GM10248 (cell line): ENCODE results near the gene INHBC.

Source experiments
- CTCF ChIA-PET: fragments of 300-600 bp; sonication (Branson Sonifier 250); formaldehyde crosslinking; extraction: SDS; loops from one replicate; lab custom pipeline; 2021; ENCODE audit warnings: antibody characterized with exemption; lab: Yijun Ruan, JAX
- POLR2A ChIA-PET: fragments of 350-650 bp; sonication (Branson Sonifier 250); formaldehyde crosslinking; extraction: SDS; loops from one replicate; lab custom pipeline; 2020; ENCODE audit warnings: antibody characterized with exemption; lab: Yijun Ruan, JAX
- DNase-seq: peaks from one replicate; pipeline ENCODE4 v3.0.0; 2012; ENCODE audit errors: extremely low spot score
- TF ChIP-seq, protein P1 (sequence below): IDR thresholded peaks from 2 replicates; pipeline ENCODE4 v1.5.1; 2012; ENCODE audit warnings: mild to moderate bottlenecking, low read depth; ENCODE audit errors: extremely low read depth, missing control alignments, control extremely low read depth

The INHBC gene

GRCh38 chr12:57465030-57465746, 30.6 kb downstream of the INHBC start:
- ChIA-PET POLR2A (interaction anchor here (0.5 to 1.0 kb wide), 4 partner anchors 9 to 1437 kb away, joined by 3 to 7 read pairs (median 3); partner anchors contain the start of gene DDIT3), CTCF (interaction anchor here (1.2 to 9.5 kb wide), 7 partner anchors 10 to 222 kb away, joined by 3 to 171 read pairs (median 5); partner anchors contain the start of genes ARHGAP9 and INHBE)
- no peak for DNase-seq
- TF ChIP-seq, protein P1, sequence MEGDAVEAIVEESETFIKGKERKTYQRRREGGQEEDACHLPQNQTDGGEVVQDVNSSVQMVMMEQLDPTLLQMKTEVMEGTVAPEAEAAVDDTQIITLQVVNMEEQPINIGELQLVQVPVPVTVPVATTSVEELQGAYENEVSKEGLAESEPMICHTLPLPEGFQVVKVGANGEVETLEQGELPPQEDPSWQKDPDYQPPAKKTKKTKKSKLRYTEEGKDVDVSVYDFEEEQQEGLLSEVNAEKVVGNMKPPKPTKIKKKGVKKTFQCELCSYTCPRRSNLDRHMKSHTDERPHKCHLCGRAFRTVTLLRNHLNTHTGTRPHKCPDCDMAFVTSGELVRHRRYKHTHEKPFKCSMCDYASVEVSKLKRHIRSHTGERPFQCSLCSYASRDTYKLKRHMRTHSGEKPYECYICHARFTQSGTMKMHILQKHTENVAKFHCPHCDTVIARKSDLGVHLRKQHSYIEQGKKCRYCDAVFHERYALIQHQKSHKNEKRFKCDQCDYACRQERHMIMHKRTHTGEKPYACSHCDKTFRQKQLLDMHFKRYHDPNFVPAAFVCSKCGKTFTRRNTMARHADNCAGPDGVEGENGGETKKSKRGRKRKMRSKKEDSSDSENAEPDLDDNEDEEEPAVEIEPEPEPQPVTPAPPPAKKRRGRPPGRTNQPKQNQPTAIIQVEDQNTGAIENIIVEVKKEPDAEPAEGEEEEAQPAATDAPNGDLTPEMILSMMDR: no peak

GRCh38 chr12:57465747-57466505, 31.3 kb downstream of the INHBC start:
- ChIA-PET POLR2A (interaction anchor here (0.5 to 1.0 kb wide), 3 partner anchors 8 to 1437 kb away, joined by 3 to 7 read pairs (median 3); partner anchors contain the start of gene DDIT3), CTCF (interaction anchor here (1.2 to 9.5 kb wide), 7 partner anchors 10 to 223 kb away, joined by 3 to 171 read pairs (median 5); partner anchors contain the start of genes ARHGAP9 and INHBE)

GRCh38 chr12:57467212-57467874, 32.8 kb downstream of the INHBC start:
- no peak for DNase-seq
- TF ChIP-seq, protein P1: no peak
- ChIA-PET CTCF (interaction anchor here (1.5 to 9.5 kb wide), 2 partner anchors 9 to 11 kb away, joined by 5 to 171 read pairs; partner anchors contain the start of gene ARHGAP9), POLR2A (no interaction called here)

More at GRCh38 chr12:57465747-57466505, 31.3 kb downstream of the INHBC start:
- TF ChIP-seq, protein P1: no peak
- DNase-seq: no peak

DNA sequence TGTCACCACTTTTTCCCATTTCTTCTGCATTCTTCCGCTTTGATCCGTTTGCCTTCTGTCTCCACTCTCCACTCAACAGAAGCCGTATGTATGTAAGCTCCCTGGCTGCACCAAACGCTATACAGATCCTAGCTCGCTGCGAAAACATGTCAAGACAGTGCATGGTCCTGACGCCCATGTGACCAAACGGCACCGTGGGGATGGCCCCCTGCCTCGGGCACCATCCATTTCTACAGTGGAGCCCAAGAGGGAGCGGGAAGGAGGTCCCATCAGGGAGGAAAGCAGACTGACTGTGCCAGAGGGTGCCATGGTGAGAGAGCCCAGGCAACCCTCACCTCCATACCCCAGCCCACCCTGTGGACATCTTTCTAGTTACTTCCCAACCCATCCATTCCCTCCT, 33.3 kb downstream of the INHBC start:
- ChIA-PET POLR2A (no interaction called here), CTCF (interaction anchor here (1.5 kb wide), 1 partner anchor 9 kb away, joined by 5 read pairs; no protein-coding TSS in a partner anchor)
- TF ChIP-seq, protein P1: no peak
- no peak for DNase-seq

- CTCF ChIA-PET: interaction anchor here (1.7 to 4.2 kb wide), 2 partner anchors 10 to 14 kb away, joined by 8 to 20 read pairs; partner anchors contain the start of genes GLI1 and INHBE
- POLR2A ChIA-PET: interaction anchor here (0.6 kb wide), 1 partner anchor 36 kb away, joined by 3 read pairs; no protein-coding TSS in a partner anchor
- TF ChIP-seq, protein P1: no peak
- DNase-seq: no peak
Measured at GRCh38 chr12:57469296-57470164, 34.9 kb downstream of the INHBC start.
